Thymus (tissue), 11 donors: ENCODE data around the gene PPCDC. TPM values are rescaled to one million over a fixed set of nuclear protein-coding genes. Genes with fewer than 3 reads are reported as not detected.

ENCODE experiments used
- DNase-seq, 9 donors: peaks; one replicate each; pipeline ENCODE4 v3.0.0-alpha.2; 2013; ENCODE audit warnings: low spot score in 9 of 9, low read depth in 6 of 9, missing footprints in 1 of 9
- H3K27ac ChIP-seq, 2 donors: one replicate each; pipeline ENCODE4 v1.5.1; 2013; ENCODE audit warnings: control low read depth in 1 of 2, low read depth in 1 of 2, low read length in 1 of 2, mild to moderate bottlenecking in 1 of 2, moderate library complexity in 1 of 2
- H3K27me3 ChIP-seq, 2 donors: one replicate each; pipeline ENCODE4 v1.5.1; 2013; ENCODE audit warnings: low read length in 1 of 2; ENCODE audit not compliant: control insufficient read depth in 2 of 2, insufficient read depth in 1 of 2
- H3K36me3 ChIP-seq, 2 donors: one replicate each; pipeline ENCODE4 v1.5.1; 2013; ENCODE audit warnings: low read length in 1 of 2, mild to moderate bottlenecking in 1 of 2, moderate library complexity in 1 of 2; ENCODE audit not compliant: control insufficient read depth in 2 of 2, insufficient read depth in 2 of 2
- H3K4me1 ChIP-seq, 2 donors: one replicate each; pipeline ENCODE4 v1.5.1; 2013; ENCODE audit warnings: low read length in 2 of 2; ENCODE audit not compliant: control insufficient read depth in 2 of 2, insufficient read depth in 2 of 2
- H3K4me3 ChIP-seq, 2 donors: one replicate each; pipeline ENCODE4 v1.5.1; 2013; ENCODE audit warnings: low read length in 2 of 2, control low read depth in 1 of 2, mild to moderate bottlenecking in 1 of 2
- H3K9me3 ChIP-seq, 2 donors: one replicate each; pipeline ENCODE4 v1.5.1; 2013; ENCODE audit warnings: low read length in 1 of 2, mild to moderate bottlenecking in 1 of 2; ENCODE audit not compliant: control insufficient read depth in 2 of 2, insufficient read depth in 1 of 2
- WGBS: extraction: QIAGEN DNeasy Blood & Tissue Kit; methylation state at CpG from one replicate; pipeline ENCODE4 v1.1.7; 2013; 5-methylcytosine and 5-hydroxymethylcytosine counted together
- polyA plus RNA-seq: library from polyadenylated mRNA; stranded (reverse); fragments of 200-250 nt; gene quantifications from one replicate; pipeline ENCODE4 v1.2.3, GENCODE V29; 2013
- total RNA-seq: library from RNA; stranded (reverse); fragments of 120-200 nt; gene quantifications from one replicate; pipeline ENCODE4 v1.2.4, GENCODE V29; 2013
- donor health status: healthy.

The PPCDC gene
- total and polyA plus RNA-seq, 2 donors, result 11.3 to 20.9 TPM

DNA sequence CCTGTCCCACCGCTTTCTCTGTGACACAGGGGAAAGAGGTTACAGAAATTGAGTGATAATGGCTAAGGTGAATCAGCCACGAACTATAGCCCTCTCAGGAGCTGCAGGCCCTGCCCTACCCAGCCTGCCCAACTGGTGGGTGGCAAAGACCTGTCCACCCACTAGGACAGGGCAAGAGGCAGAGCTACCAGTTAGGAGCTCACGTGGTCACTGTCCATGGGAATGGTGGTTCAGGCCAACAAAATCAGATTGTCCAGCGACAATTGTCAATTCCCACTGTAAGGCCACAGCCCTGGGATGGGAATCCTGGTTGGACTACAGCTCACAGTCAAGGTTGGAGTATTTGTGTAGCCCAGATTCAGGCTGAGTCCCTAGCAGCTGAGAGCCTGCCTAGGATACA lies 75.0 kb downstream of the PPCDC start:
- Histone ChIP-seq H3K4me3 (no peak overlapping the region), H3K27ac (no peak overlapping the region), H3K27me3 (no peaks in the 10 kb centered on the region), H3K36me3 (no peaks in the 10 kb centered on the region), H3K4me1 (peaks cover 0 to 4% of the 10 kb centered on the region in 2 donors), H3K9me3 (no peaks in the 10 kb centered on the region)
- DNase-seq, result no peak
- 96% methylated on average over 4 of the region's 4 CpGs for WGBS

Other genes starting within 250 kb of the PPCDC start
- 39.2 TPM for gene CSK, start 241.5 kb upstream of the PPCDC start, total RNA-seq
- 94.4 TPM for gene CSK, start 241.5 kb upstream of the PPCDC start, polyA plus RNA-seq
- gene LMAN1L, start 210.8 kb upstream of the PPCDC start, total RNA-seq, result not detected
- gene LMAN1L, start 210.8 kb upstream of the PPCDC start, polyA plus RNA-seq, result 0.41 TPM
- 0.05 TPM for gene CPLX3, start 197.0 kb upstream of the PPCDC start, total RNA-seq
- 1.1 TPM for gene CPLX3, start 197.0 kb upstream of the PPCDC start, polyA plus RNA-seq
- gene ULK3, start 180.4 kb upstream of the PPCDC start, total RNA-seq, result 26.0 TPM
- 59.4 TPM for gene ULK3, start 180.4 kb upstream of the PPCDC start, polyA plus RNA-seq
- 15.7 TPM for gene SCAMP2, start 150.2 kb upstream of the PPCDC start, total RNA-seq
- gene SCAMP2, start 150.2 kb upstream of the PPCDC start, polyA plus RNA-seq, result 35.2 TPM
- 36.1 TPM for gene MPI, start 133.5 kb upstream of the PPCDC start, total RNA-seq
- 22.2 TPM for gene MPI, start 133.5 kb upstream of the PPCDC start, polyA plus RNA-seq
- gene FAM219B, start 116.7 kb upstream of the PPCDC start, total RNA-seq, result 28.0 TPM
- gene FAM219B, start 116.7 kb upstream of the PPCDC start, polyA plus RNA-seq, result 25.5 TPM
- gene COX5A, start 85.5 kb upstream of the PPCDC start, total RNA-seq, result 65.5 TPM
- 191 TPM for gene COX5A, start 85.5 kb upstream of the PPCDC start, polyA plus RNA-seq
- 3.5 TPM for gene RPP25, start 66.8 kb upstream of the PPCDC start, total RNA-seq
- 6.7 TPM for gene RPP25, start 66.8 kb upstream of the PPCDC start, polyA plus RNA-seq
- 2.3 TPM for gene SCAMP5, start 28.0 kb upstream of the PPCDC start, total RNA-seq
- 8.4 TPM for gene SCAMP5, start 28.0 kb upstream of the PPCDC start, polyA plus RNA-seq
- 6.1 TPM for gene C15orf39, start 178.3 kb downstream of the PPCDC start, total RNA-seq
- 7.0 TPM for gene C15orf39, start 178.3 kb downstream of the PPCDC start, polyA plus RNA-seq
- 0.05 TPM for gene GOLGA6C, start 234.7 kb downstream of the PPCDC start, total RNA-seq
- 0.05 TPM for gene GOLGA6C, start 234.7 kb downstream of the PPCDC start, polyA plus RNA-seq